H1 (cell line): Measurements from ENCODE around the gene SHANK2. TPM values are rescaled to one million over a fixed set of nuclear protein-coding genes. Genes with fewer than 3 reads are reported as not detected.
A peak's percentile ranks its signal among the peaks of the same experiment; 100 is the strongest.

Experiments used
- CTCF ChIA-PET: fragments of 300-600 bp; sonication (Branson Sonifier 250); formaldehyde crosslinking; loops from one replicate; lab custom pipeline; 2021; ENCODE audit not compliant: partially characterized antibody; lab: Charles Lee
- POLR2A ChIA-PET: fragments of 300-600 bp; sonication (Branson Sonifier 250); formaldehyde crosslinking; loops from one replicate; lab custom pipeline; 2021; ENCODE audit warnings: inconsistent platforms; ENCODE audit not compliant: partially characterized antibody; lab: Charles Lee
- DNase-seq, 2 experiments: peaks; one replicate each; pipeline versions ENCODE4 v3.0.0 to v3.0.0-alpha.2; 2010 to 2022; ENCODE audit warnings: low spot score in 2 of 2, low read depth in 1 of 2, mixed read lengths in 1 of 2
- FAIRE-seq: peaks from 2 replicates; lab custom pipeline; 2011; peaks lifted over from hg19 to GRCh38; lab: Jason Lieb, UNC
- H2AFZ ChIP-seq: 2 replicates; pipeline ENCODE4 v1.8.1; 2012; ENCODE audit warnings: low read length, inconsistent platforms
- H2AK5ac ChIP-seq: 2 replicates; pipeline ENCODE4 v1.6.1; 2013; ENCODE audit warnings: low read depth, low read length
- H2BK120ac ChIP-seq: replicated peaks from 2 replicates; pipeline ENCODE3; 2013; ENCODE audit warnings: low read depth, low read length, inconsistent platforms
- H2BK12ac ChIP-seq: 2 replicates; pipeline ENCODE4 v1.6.1; 2013; ENCODE audit warnings: low read depth, low read length
- H2BK15ac ChIP-seq: 2 replicates; pipeline ENCODE4 v1.6.1; 2013; ENCODE audit warnings: low read length
- H2BK20ac ChIP-seq: 2 replicates; pipeline ENCODE4 v1.6.1; 2013; ENCODE audit warnings: low read length
- H2BK5ac ChIP-seq: 2 replicates; pipeline ENCODE4 v1.6.1; 2013; ENCODE audit warnings: low read depth, low read length
- H3K14ac ChIP-seq: 2 replicates; pipeline ENCODE4 v1.6.1; 2013; ENCODE audit warnings: inconsistent platforms; ENCODE audit not compliant: insufficient read length
- H3K18ac ChIP-seq: 2 replicates; pipeline ENCODE4 v1.6.1; 2013; ENCODE audit warnings: low read length; ENCODE audit errors: extremely low read depth
- H3K23ac ChIP-seq: 2 replicates; pipeline ENCODE4 v1.6.1; 2013; ENCODE audit warnings: inconsistent platforms; ENCODE audit not compliant: insufficient read length
- H3K23me2 ChIP-seq: 2 replicates; pipeline ENCODE4 v1.6.1; 2013; ENCODE audit warnings: low read depth, low read length
- H3K27ac ChIP-seq: 2 replicates; pipeline ENCODE4 v1.6.1; 2011; ENCODE audit warnings: low read depth, low read length, inconsistent platforms
- H3K27me3 ChIP-seq, 4 experiments: replicated peaks in 1 of 4; 1 replicate in 1 of 4; 2 replicates in 3 of 4; pipeline versions ENCODE4 v1.6.1 to v1.8.1; 2011 to 2013; ENCODE audit warnings: low read length in 3 of 4, mild to moderate bottlenecking in 3 of 4, inconsistent platforms in 2 of 4, mixed read lengths in 2 of 4, moderate library complexity in 1 of 4; ENCODE audit not compliant: control insufficient read depth in 3 of 4, insufficient read depth in 3 of 4; ENCODE audit errors: extremely low read depth in 1 of 4
- H3K36me3 ChIP-seq, 4 experiments: 2 replicates each; pipeline versions ENCODE4 v1.6.1 to v1.8.1; 2011 to 2013; ENCODE audit warnings: mild to moderate bottlenecking in 4 of 4, low read length in 3 of 4, moderate library complexity in 2 of 4, control low read depth in 1 of 4, inconsistent platforms in 1 of 4; ENCODE audit not compliant: insufficient read depth in 4 of 4, control insufficient read depth in 2 of 4
- H3K4ac ChIP-seq: replicated peaks from 2 replicates; pipeline ENCODE3; 2013; ENCODE audit warnings: low read length, low read depth, mixed read lengths, inconsistent platforms; ENCODE audit not compliant: insufficient read length
- H3K4me1 ChIP-seq, 4 experiments: replicated peaks in 1 of 4; 1 replicate in 1 of 4; 2 replicates in 3 of 4; pipeline versions ENCODE4 v1.6.1 to v1.8.1; 2011 to 2013; ENCODE audit warnings: low read length in 3 of 4, inconsistent platforms in 2 of 4, mixed read lengths in 1 of 4; ENCODE audit not compliant: insufficient read depth in 4 of 4, control insufficient read depth in 3 of 4
- H3K4me2 ChIP-seq, 2 experiments: 2 replicates each; pipeline versions ENCODE4 v1.6.1 to v1.8.1; 2011 to 2013; ENCODE audit warnings: low read depth in 2 of 2, low read length in 2 of 2, control low read depth in 1 of 2, inconsistent platforms in 1 of 2, mild to moderate bottlenecking in 1 of 2; ENCODE audit not compliant: insufficient read depth in 1 of 2
- H3K4me3 ChIP-seq, 4 experiments: fragments of 200-600, 300-600 bp in 1 of 4; sonication (generic), shearing (Covaris generic), sonication (Bioruptor Twin) in 1 of 4; 2 replicates each; pipeline versions ENCODE4 v1.5.1 to v1.8.1; 2011 to 2016; ENCODE audit warnings: low read length in 4 of 4, low read depth in 3 of 4, control low read depth in 2 of 4, inconsistent platforms in 2 of 4, mild to moderate bottlenecking in 2 of 4, mixed read lengths in 1 of 4, moderate library complexity in 1 of 4; ENCODE audit not compliant: insufficient read depth in 2 of 4; ENCODE audit errors: extremely low read depth in 1 of 4
- H3K56ac ChIP-seq: replicated peaks from 2 replicates; pipeline ENCODE3; 2013; ENCODE audit warnings: low read depth, mild to moderate bottlenecking, mixed read lengths, low read length, inconsistent platforms; ENCODE audit not compliant: insufficient read length
- H3K79me1 ChIP-seq: 2 replicates; pipeline ENCODE4 v1.6.1; 2013; ENCODE audit warnings: low read depth, low read length, control low read depth
- H3K79me2 ChIP-seq, 2 experiments: 2 replicates each; pipeline versions ENCODE4 v1.6.1 to v1.8.1; 2012 to 2013; ENCODE audit warnings: low read length in 2 of 2, mild to moderate bottlenecking in 2 of 2, inconsistent platforms in 1 of 2; ENCODE audit not compliant: insufficient read depth in 2 of 2, control insufficient read depth in 1 of 2
- H3K9ac ChIP-seq, 4 experiments: replicated peaks in 1 of 4; 1 replicate in 1 of 4; 2 replicates in 3 of 4; pipeline versions ENCODE4 v1.6.1 to v1.8.1; 2011 to 2013; ENCODE audit warnings: low read depth in 3 of 4, low read length in 3 of 4, control low read depth in 2 of 4, mild to moderate bottlenecking in 2 of 4, moderate library complexity in 2 of 4, inconsistent platforms in 1 of 4; ENCODE audit errors: extremely low read depth in 1 of 4
- H3K9me3 ChIP-seq, 2 experiments: 2 replicates each; pipeline versions ENCODE4 v1.6.1 to v1.8.1; 2012 to 2013; ENCODE audit warnings: mild to moderate bottlenecking in 2 of 2, moderate library complexity in 2 of 2, control low read depth in 1 of 2, inconsistent platforms in 1 of 2, low read depth in 1 of 2, low read length in 1 of 2, mixed read lengths in 1 of 2; ENCODE audit not compliant: insufficient read depth in 2 of 2
- H4K20me1 ChIP-seq, 2 experiments: replicated peaks in 1 of 2; 2 replicates each; pipeline versions ENCODE3 to v1.8.1; 2011 to 2013; ENCODE audit warnings: inconsistent platforms in 2 of 2, low read length in 2 of 2, mild to moderate bottlenecking in 1 of 2; ENCODE audit not compliant: insufficient read depth in 2 of 2, control insufficient read depth in 1 of 2
- H4K5ac ChIP-seq: 2 replicates; pipeline ENCODE4 v1.6.1; 2013; ENCODE audit warnings: low read length, low read depth, mixed read lengths, inconsistent platforms; ENCODE audit not compliant: insufficient read length
- H4K8ac ChIP-seq: 2 replicates; pipeline ENCODE4 v1.8.0; 2013; ENCODE audit warnings: mild to moderate bottlenecking, moderate library complexity, low read length, inconsistent platforms; ENCODE audit not compliant: insufficient read depth; ENCODE audit errors: extremely low read depth
- H4K91ac ChIP-seq: replicated peaks from 2 replicates; pipeline ENCODE3; 2013; ENCODE audit warnings: low read length, mixed read lengths, inconsistent platforms; ENCODE audit not compliant: insufficient read length
- WGBS, 2 experiments: shearing (Covaris generic) in 1 of 2; methylation state at CpG; one replicate each; pipeline versions ENCODE4 v1.1.6 to v1.1.7; 2013 to 2015; ENCODE audit warnings: low lambda C conversion rate in 2 of 2, mixed read lengths in 2 of 2, inconsistent platforms in 1 of 2, low coverage in 1 of 2, missing lambda C conversion rate in 1 of 2; ENCODE audit not compliant: insufficient replicate concordance in 2 of 2, insufficient coverage in 1 of 2, insufficient read length in 1 of 2; ENCODE audit errors: extremely low coverage in 1 of 2, missing lambda C conversion rate in 1 of 2; 5-methylcytosine and 5-hydroxymethylcytosine counted together
- polyA plus RNA-seq, 7 experiments: library from polyadenylated mRNA; depleted of rRNA in 3 of 7; stranded (reverse) in 5 of 7; unstranded in 2 of 7; fragments of >200 nt in 5 of 7; fragments of 200-250 nt in 2 of 7; gene quantifications; 1 replicate in 5 of 7; 2 replicates in 1 of 7; 4 replicates in 1 of 7; pipeline versions ENCODE4 v1.2.1 to v1.2.3, GENCODE V29; 2011 to 2013; ENCODE audit warnings: missing spikeins in 2 of 7, mixed read lengths in 2 of 7
- total RNA-seq: library from RNA; stranded (reverse); fragmentation: NEBNext Ultra II Directional; extraction: Animal tissue kit (Norgen Biotek cat#: 25700); gene quantifications from 2 replicates; pipeline ENCODE4 v1.2.1, GENCODE V29; 2021

The SHANK2 gene
- total and polyA plus RNA-seq, 2 of the 8 experiments (the other 6 are each of a cell fraction or from before 2014, with no cell fraction given) = 10.1 to 54.2 TPM

- ChIA-PET POLR2A (interaction anchor here (3.4 kb wide), 1 partner anchor 23 kb away, joined by 15 read pairs; no protein-coding TSS in a partner anchor), CTCF (interaction anchor here (0.6 to 2.9 kb wide), 12 partner anchors 11 to 196 kb away, joined by 3 to 16 read pairs (median 3); no protein-coding TSS in a partner anchor)
- Histone ChIP-seq H3K4me3 (no peak overlapping the region), H3K4ac (no peak overlapping the region), H3K18ac (no peak overlapping the region), H3K56ac (no peak overlapping the region), H2BK15ac (no peak overlapping the region), H3K23me2 (no peaks in the 10 kb centered on the region), H4K91ac (no peak overlapping the region), H4K5ac (no peak overlapping the region), H4K8ac (peak overlapping the region; percentile 41), H4K20me1 (peaks cover 1 to 9% of the 10 kb centered on the region in 2 experiments), H3K36me3 (peaks cover 2 to 10% (median 5%) of the 10 kb centered on the region in 4 experiments; a peak in 3 of 8 replicates), H3K79me2 (peaks cover under 1 to 75% of the 10 kb centered on the region in 2 experiments; a peak in 3 of 4 replicates), H3K23ac (no peak overlapping the region), H2BK5ac (no peak overlapping the region), H2AK5ac (no peak overlapping the region), H3K79me1 (peaks cover 12% of the 10 kb centered on the region; the same call in 1 of the 2 replicates), H3K9ac (no peak overlapping the region), H3K9me3 (peaks cover 0 to 7% of the 10 kb centered on the region in 2 experiments; a peak in 2 of 4 replicates), H3K27ac (no peak overlapping the region), H2BK12ac (no peak overlapping the region), H2BK120ac (no peak overlapping the region), H2BK20ac (no peak overlapping the region), H3K4me2 (no peak overlapping the region), H3K27me3 (no peaks in the 10 kb centered on the region), H2AFZ (no peak overlapping the region), H3K4me1 (peaks cover 0 to under 1% (median 0%) of the 10 kb centered on the region in 4 experiments; a peak in 3 of 7 replicates), H3K14ac (no peak overlapping the region)
- 90% methylated on average over 23 of the region's 23 CpGs; no CpG with 5 or more reads in 1 of the 2 experiments for WGBS, 2 experiments
- no peak for FAIRE-seq
- DNase-seq = no peak
Measured at GRCh38 chr11:71223671-71224660, 28.4 kb downstream of the SHANK2 start.
